ENCODE data around the gene AKAP5.

GRCh38 chr14:64478634-64479250 lies 13.4 kb downstream of the AKAP5 start:
- TF ChIP-seq CTCF (IDR thresholded peaks at IDR 0.05) (peak; percentile 70), ZFX (IDR thresholded peaks at IDR 0.05; ENCODE audit: borderline replicate concordance) (no peak)
